ENCODE results near the gene RET. TPM values are rescaled to one million over a fixed set of nuclear protein-coding genes. Genes with fewer than 3 reads are reported as not detected.

RET gene
- total RNA-seq, 1 donor from 2014 or later: 1.0 TPM

DNA sequence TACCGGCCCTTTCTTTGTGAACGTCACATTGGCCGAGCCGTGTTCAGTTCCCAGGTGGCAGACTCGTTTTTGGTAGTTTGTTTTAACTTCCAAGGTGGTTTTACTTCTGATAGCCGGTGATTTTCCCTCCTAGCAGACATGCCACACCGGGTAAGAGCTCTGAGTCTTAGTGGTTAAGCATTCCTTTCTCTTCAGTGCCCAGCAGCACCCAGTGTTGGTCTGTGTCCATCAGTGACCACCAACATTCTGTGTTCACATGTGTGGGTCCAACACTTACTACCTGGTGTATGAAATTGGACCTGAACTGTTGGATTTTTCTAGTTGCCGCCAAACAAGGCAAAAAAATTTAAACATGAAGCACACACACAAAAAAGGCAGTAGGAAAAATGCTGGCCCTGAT is 51.5 kb downstream of the RET start:
- DNase-seq: no peak
- Histone ChIP-seq H3K4me3 (no peak overlapping the region), H3K9me3 (no peaks in the 10 kb centered on the region), H3K4me1 (no peaks in the 10 kb centered on the region), H3K27ac (no peak overlapping the region), H3K27me3 (no peaks in the 10 kb centered on the region), H3K36me3 (no peaks in the 10 kb centered on the region)
- TF ChIP-seq, protein P1, sequence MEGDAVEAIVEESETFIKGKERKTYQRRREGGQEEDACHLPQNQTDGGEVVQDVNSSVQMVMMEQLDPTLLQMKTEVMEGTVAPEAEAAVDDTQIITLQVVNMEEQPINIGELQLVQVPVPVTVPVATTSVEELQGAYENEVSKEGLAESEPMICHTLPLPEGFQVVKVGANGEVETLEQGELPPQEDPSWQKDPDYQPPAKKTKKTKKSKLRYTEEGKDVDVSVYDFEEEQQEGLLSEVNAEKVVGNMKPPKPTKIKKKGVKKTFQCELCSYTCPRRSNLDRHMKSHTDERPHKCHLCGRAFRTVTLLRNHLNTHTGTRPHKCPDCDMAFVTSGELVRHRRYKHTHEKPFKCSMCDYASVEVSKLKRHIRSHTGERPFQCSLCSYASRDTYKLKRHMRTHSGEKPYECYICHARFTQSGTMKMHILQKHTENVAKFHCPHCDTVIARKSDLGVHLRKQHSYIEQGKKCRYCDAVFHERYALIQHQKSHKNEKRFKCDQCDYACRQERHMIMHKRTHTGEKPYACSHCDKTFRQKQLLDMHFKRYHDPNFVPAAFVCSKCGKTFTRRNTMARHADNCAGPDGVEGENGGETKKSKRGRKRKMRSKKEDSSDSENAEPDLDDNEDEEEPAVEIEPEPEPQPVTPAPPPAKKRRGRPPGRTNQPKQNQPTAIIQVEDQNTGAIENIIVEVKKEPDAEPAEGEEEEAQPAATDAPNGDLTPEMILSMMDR (IDR thresholded peaks at IDR 0.05): no peak
- ATAC-seq: no peak
- intact Hi-C loops (cut with DNase I): no loop called here

DNA sequence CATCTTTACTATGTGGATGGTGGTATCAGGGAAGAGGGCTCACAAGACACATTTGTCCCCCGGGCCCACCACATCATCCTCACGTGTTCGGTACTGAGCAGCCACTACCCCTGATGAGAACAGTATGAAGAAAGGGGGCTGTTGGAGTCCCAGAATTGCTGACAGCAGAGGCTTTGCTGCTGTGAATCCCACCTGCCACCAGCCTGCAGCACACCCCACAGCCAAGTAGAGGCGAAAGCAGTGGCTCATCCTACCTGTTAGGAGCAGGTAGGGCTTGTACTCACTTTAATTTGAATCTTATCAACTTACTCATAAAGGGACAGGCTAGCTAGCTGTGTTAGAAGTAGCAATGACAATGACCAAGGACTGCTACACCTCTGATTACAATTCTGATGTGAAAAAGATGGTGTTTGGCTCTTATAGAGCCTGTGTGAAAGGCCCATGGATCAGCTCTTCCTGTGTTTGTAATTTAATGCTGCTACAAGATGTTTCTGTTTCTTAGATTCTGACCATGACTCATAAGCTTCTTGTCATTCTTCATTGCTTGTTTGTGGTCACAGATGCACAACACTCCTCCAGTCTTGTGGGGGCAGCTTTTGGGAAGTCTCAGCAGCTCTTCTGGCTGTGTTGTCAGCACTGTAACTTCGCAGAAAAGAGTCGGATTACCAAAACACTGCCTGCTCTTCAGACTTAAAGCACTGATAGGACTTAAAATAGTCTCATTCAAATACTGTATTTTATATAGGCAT is 52.3 kb downstream of the RET start:
- no peaks in the 10 kb centered on the region for H3K9me3 ChIP-seq
- H3K4me1 ChIP-seq: no peaks in the 10 kb centered on the region
- no peak for DNase-seq
- ATAC-seq: peak; percentile 86
- H3K36me3 ChIP-seq: no peaks in the 10 kb centered on the region
- H3K27ac ChIP-seq: peak overlapping the region; percentile 67
- H3K27me3 ChIP-seq: no peaks in the 10 kb centered on the region
- intact Hi-C loops (cut with DNase I): no loop called here
- TF ChIP-seq, protein P1 (IDR thresholded peaks at IDR 0.05): no peak
- no peak overlapping the region for H3K4me3 ChIP-seq

DNA sequence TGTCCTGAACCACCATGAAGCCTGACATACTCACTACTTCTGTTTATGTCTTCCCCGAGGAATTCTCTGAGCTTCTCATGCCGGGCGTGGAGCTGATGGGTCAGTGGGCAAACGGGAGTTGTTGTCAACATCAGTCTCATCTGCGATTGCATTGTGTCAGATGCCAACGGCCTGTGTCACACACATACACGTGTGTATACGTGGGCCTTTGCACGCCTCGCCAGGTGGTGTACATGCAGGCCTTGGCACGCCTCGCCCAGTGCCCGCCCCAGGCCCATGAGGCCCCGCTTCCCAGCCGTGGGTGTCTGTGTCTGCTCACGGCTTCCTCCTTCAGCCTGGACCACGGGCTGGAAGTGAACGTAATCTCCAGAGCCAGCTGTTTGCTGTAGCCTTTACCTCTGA is 53.9 kb downstream of the RET start:
- Histone ChIP-seq H3K4me3 (no peak overlapping the region), H3K4me1 (no peaks in the 10 kb centered on the region), H3K27ac (no peak overlapping the region), H3K27me3 (no peaks in the 10 kb centered on the region), H3K36me3 (no peaks in the 10 kb centered on the region), H3K9me3 (no peaks in the 10 kb centered on the region)
- ATAC-seq (peak; percentile 30), DNase-seq (peak; percentile 67)
- intact Hi-C loops (cut with DNase I): no loop called here
- TF ChIP-seq, protein P1 (IDR thresholded peaks at IDR 0.05): no peak

DNA sequence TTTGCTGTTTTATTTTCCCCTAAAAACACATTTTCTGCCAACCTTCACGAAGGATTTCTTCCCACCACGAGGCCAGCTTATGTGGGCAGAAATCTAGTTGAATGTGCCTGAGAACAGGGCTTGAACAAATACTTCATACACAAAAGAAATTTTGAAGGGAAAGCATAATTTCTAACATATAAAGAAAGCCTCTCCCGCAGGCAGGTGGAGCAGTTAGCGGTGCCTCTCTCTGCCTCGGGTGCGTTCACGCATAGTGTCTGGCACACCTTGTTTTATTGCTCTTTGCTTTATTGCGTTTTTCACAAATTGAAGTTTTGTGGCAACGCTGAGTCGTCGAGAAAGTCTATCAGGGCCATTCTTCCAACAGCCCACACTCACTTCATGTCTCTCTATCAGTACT is 54.4 kb downstream of the RET start:
- no peaks in the 10 kb centered on the region for H3K9me3 ChIP-seq
- H3K36me3 ChIP-seq: no peaks in the 10 kb centered on the region
- no peak for DNase-seq
- H3K4me3 ChIP-seq: no peak overlapping the region
- ATAC-seq: no peak
- intact Hi-C loops (cut with DNase I): no loop called here
- TF ChIP-seq, protein P1 (IDR thresholded peaks at IDR 0.05): no peak
- H3K4me1 ChIP-seq: peaks cover 2% of the 10 kb centered on the region
- H3K27ac ChIP-seq: no peak overlapping the region
- no peaks in the 10 kb centered on the region for H3K27me3 ChIP-seq

DNA sequence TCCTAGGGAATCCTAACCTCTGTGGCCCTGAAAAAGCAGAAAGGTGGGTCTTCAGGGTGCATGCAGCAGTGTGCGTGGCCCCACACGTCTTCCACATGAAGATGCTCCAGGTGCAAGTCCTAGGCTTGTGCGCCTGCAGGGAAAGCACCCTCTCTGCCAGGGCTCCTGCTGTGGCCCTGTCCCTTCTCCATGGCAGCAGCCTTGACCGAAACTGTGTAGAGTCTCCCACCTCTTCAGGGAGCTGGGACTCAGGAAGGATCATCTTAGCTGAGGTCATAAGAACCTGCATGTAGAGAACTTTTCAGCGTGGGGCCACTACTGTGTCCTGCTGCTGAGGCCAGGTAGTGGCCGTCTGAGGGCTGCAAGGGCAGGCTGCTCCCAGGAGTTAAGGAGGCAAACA is 55.0 kb downstream of the RET start:
- H3K27me3 ChIP-seq: no peaks in the 10 kb centered on the region
- H3K4me1 ChIP-seq: peaks cover 8% of the 10 kb centered on the region
- TF ChIP-seq, protein P1 (IDR thresholded peaks at IDR 0.05): no peak
- intact Hi-C loops (cut with DNase I): no loop called here
- H3K36me3 ChIP-seq: no peaks in the 10 kb centered on the region
- DNase-seq (no peak), ATAC-seq (no peak)
- no peak overlapping the region for H3K27ac ChIP-seq
- no peaks in the 10 kb centered on the region for H3K9me3 ChIP-seq
- H3K4me3 ChIP-seq: no peak overlapping the region

Measured in upper lobe of right lung (tissue), 1 donor.